ENCODE data around the gene RHEX. TPM values are rescaled to one million over a fixed set of nuclear protein-coding genes. Genes with fewer than 3 reads are reported as not detected.

The RHEX gene
- total RNA-seq, 1 donor from 2014 or later: not detected

DNA sequence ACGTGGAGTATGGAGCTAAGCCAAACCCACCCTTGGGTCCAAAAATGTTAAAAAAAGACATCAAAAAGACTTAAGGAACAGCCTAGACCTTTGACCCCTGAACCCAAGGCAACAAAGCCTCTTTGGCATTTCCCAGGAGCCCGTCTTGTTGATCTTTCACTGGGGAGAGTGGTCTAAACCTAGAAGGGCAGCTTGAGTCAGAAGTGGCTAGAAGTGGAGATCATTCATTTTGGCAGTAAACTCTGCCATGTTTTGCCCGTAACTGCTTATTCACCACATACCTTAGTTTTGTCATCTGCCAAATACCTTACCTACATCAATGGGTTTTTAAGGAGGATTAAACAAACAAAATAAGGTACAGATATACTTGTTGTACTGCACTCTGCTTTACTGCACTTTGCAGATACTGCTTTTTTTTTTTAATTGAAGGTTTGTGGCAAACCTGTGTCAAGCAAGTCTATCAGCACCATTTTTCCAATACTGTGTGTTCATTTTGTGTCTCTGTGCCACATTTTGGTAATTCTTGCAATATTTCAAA lies 27.6 kb upstream of the RHEX start:
- Mint-ChIP-seq H3K9me3 (ENCODE audit: unreplicated experiment) (peaks cover 7% of the 10 kb centered on the region), H3K4me3 (ENCODE audit: unreplicated experiment) (no peak overlapping the region), H3K27me3 (ENCODE audit: low read depth, unreplicated experiment) (peaks cover 18% of the 10 kb centered on the region), H3K36me3 (ENCODE audit: low read depth, unreplicated experiment) (no peaks in the 10 kb centered on the region), H3K27ac (ENCODE audit: unreplicated experiment) (no peak overlapping the region), H3K4me1 (ENCODE audit: low read depth, unreplicated experiment) (peaks cover 10% of the 10 kb centered on the region)
- Histone ChIP-seq H3K79me2 (ENCODE audit: insufficient read depth, low read length) (no peaks in the 10 kb centered on the region), H3K4me2 (ENCODE audit: low read length) (no peak overlapping the region), H3K9me3 (ENCODE audit: insufficient read depth, low read depth, low read length) (no peaks in the 10 kb centered on the region), H3K9ac (ENCODE audit: low read length) (no peak overlapping the region), H3K27me3 (ENCODE audit: insufficient read depth, low read length) (peaks cover 5% of the 10 kb centered on the region), H3K36me3 (ENCODE audit: insufficient read depth, low read length) (no peaks in the 10 kb centered on the region), H3K4me1 (ENCODE audit: insufficient read depth, low read length) (peaks cover 14% of the 10 kb centered on the region), H3K27ac (ENCODE audit: low read depth, low read length) (no peak overlapping the region), H3K4me3 (ENCODE audit: insufficient read depth, low read depth, low read length) (no peak overlapping the region), H2AFZ (ENCODE audit: low read depth, low read length) (no peak overlapping the region), H4K20me1 (ENCODE audit: insufficient read depth, low read length) (no peaks in the 10 kb centered on the region)
- FAIRE-seq: no peak
- peak; percentile 31 for DNase-seq (ENCODE audit: low read depth)
- TF ChIP-seq, protein P1, sequence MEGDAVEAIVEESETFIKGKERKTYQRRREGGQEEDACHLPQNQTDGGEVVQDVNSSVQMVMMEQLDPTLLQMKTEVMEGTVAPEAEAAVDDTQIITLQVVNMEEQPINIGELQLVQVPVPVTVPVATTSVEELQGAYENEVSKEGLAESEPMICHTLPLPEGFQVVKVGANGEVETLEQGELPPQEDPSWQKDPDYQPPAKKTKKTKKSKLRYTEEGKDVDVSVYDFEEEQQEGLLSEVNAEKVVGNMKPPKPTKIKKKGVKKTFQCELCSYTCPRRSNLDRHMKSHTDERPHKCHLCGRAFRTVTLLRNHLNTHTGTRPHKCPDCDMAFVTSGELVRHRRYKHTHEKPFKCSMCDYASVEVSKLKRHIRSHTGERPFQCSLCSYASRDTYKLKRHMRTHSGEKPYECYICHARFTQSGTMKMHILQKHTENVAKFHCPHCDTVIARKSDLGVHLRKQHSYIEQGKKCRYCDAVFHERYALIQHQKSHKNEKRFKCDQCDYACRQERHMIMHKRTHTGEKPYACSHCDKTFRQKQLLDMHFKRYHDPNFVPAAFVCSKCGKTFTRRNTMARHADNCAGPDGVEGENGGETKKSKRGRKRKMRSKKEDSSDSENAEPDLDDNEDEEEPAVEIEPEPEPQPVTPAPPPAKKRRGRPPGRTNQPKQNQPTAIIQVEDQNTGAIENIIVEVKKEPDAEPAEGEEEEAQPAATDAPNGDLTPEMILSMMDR (IDR thresholded peaks at IDR 0.05; ENCODE audit: insufficient read depth, low read depth, low read length): no peak
- no peak for TF ChIP-seq EZH2 (IDR thresholded peaks at IDR 0.05; ENCODE audit: insufficient read depth, low read length)

DNA sequence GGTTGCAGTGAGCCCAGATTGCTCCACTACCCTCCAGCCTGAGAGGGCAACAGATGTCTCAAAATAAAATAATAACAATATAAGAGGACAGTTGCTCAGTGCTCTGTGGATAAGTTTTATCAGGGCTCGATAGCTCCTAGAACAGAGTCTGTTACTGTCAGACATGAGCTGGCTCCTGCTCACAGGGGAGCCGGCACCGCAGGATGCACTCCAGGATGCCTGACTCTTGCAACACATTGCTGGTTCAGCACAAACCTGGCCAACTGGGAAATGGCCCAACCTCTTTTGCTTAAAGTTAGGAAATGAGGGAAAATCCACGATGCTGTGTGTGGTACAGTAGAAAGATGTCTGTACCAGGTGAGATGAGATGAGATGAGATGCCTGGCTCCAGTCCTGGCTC lies 23.5 kb upstream of the RHEX start:
- H3K4me2 ChIP-seq (ENCODE audit: low read length): no peak overlapping the region
- no peaks in the 10 kb centered on the region for H3K36me3 ChIP-seq (ENCODE audit: insufficient read depth, low read length)
- H2AFZ ChIP-seq (ENCODE audit: low read depth, low read length): no peak overlapping the region
- H3K27ac ChIP-seq (ENCODE audit: low read depth, low read length): no peak overlapping the region
- Mint-ChIP-seq H3K27me3 (ENCODE audit: low read depth, unreplicated experiment) (peaks cover 30% of the 10 kb centered on the region), H3K36me3 (ENCODE audit: low read depth, unreplicated experiment) (no peaks in the 10 kb centered on the region), H3K4me1 (ENCODE audit: low read depth, unreplicated experiment) (no peaks in the 10 kb centered on the region), H3K9me3 (ENCODE audit: unreplicated experiment) (peaks cover 22% of the 10 kb centered on the region), H3K4me3 (ENCODE audit: unreplicated experiment) (no peak overlapping the region), H3K27ac (ENCODE audit: unreplicated experiment) (no peak overlapping the region)
- H3K4me1 ChIP-seq (ENCODE audit: insufficient read depth, low read length): no peaks in the 10 kb centered on the region
- H3K9ac ChIP-seq (ENCODE audit: low read length): no peak overlapping the region
- peaks cover 7% of the 10 kb centered on the region for H3K27me3 ChIP-seq (ENCODE audit: insufficient read depth, low read length)
- no peaks in the 10 kb centered on the region for H3K79me2 ChIP-seq (ENCODE audit: insufficient read depth, low read length)
- peak; percentile 31 for DNase-seq (ENCODE audit: low read depth)
- no peak overlapping the region for H3K4me3 ChIP-seq (ENCODE audit: insufficient read depth, low read depth, low read length)
- H4K20me1 ChIP-seq (ENCODE audit: insufficient read depth, low read length): no peaks in the 10 kb centered on the region
- H3K9me3 ChIP-seq (ENCODE audit: insufficient read depth, low read depth, low read length): no peaks in the 10 kb centered on the region
- no peak for FAIRE-seq
- TF ChIP-seq, protein P1 (IDR thresholded peaks at IDR 0.05; ENCODE audit: insufficient read depth, low read depth, low read length): no peak
- TF ChIP-seq EZH2 (IDR thresholded peaks at IDR 0.05; ENCODE audit: insufficient read depth, low read length): no peak

DNA sequence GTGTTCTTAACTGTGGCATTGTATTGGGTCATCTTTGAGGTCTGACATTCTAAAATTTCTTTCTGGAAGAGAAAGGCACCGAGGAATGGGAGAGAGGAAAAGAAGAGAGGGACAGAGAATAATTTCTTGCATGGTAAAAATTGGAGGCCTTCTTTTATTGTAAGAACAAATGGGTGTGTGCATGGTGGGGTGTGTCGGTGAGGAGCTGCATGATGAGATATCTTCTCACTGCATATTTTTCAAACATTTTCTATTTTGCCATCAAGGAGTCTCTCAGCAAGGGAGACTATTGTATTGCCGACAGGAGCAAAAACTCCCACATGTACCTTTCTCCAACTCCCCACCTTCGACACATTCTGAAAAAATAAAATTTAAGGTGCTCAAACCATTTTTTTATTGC lies 22.8 kb upstream of the RHEX start:
- H3K4me1 ChIP-seq (ENCODE audit: insufficient read depth, low read length): no peaks in the 10 kb centered on the region
- H3K79me2 ChIP-seq (ENCODE audit: insufficient read depth, low read length): no peaks in the 10 kb centered on the region
- no peak overlapping the region for H2AFZ ChIP-seq (ENCODE audit: low read depth, low read length)
- H3K27me3 ChIP-seq (ENCODE audit: insufficient read depth, low read length): peaks cover 14% of the 10 kb centered on the region
- DNase-seq (ENCODE audit: low read depth) (no peak), FAIRE-seq (no peak)
- H3K9me3 ChIP-seq (ENCODE audit: insufficient read depth, low read depth, low read length): no peaks in the 10 kb centered on the region
- H4K20me1 ChIP-seq (ENCODE audit: insufficient read depth, low read length): no peaks in the 10 kb centered on the region
- Mint-ChIP-seq H3K9me3 (ENCODE audit: unreplicated experiment) (peaks cover 22% of the 10 kb centered on the region), H3K36me3 (ENCODE audit: low read depth, unreplicated experiment) (no peaks in the 10 kb centered on the region), H3K4me1 (ENCODE audit: low read depth, unreplicated experiment) (no peaks in the 10 kb centered on the region), H3K4me3 (ENCODE audit: unreplicated experiment) (no peak overlapping the region), H3K27ac (ENCODE audit: unreplicated experiment) (no peak overlapping the region), H3K27me3 (ENCODE audit: low read depth, unreplicated experiment) (peaks cover 35% of the 10 kb centered on the region)
- no peak overlapping the region for H3K4me2 ChIP-seq (ENCODE audit: low read length)
- no peak overlapping the region for H3K9ac ChIP-seq (ENCODE audit: low read length)
- no peaks in the 10 kb centered on the region for H3K36me3 ChIP-seq (ENCODE audit: insufficient read depth, low read length)
- H3K4me3 ChIP-seq (ENCODE audit: insufficient read depth, low read depth, low read length): no peak overlapping the region
- TF ChIP-seq EZH2 (IDR thresholded peaks at IDR 0.05; ENCODE audit: insufficient read depth, low read length): no peak
- TF ChIP-seq, protein P1 (IDR thresholded peaks at IDR 0.05; ENCODE audit: insufficient read depth, low read depth, low read length): no peak
- no peak overlapping the region for H3K27ac ChIP-seq (ENCODE audit: low read depth, low read length)
